RWPE2 (cell line): ENCODE data around the gene DDX42.

Experiments
- ATAC-seq: fragments of 200-7000 bp; cut with Tn5 transposase; 3 replicates; pipeline ENCODE4 v1.9.1; 2021; ENCODE audit warnings: low read depth
- DNase-seq: peaks from one replicate; pipeline ENCODE4 v3.0.0-alpha.2; 2020; ENCODE audit warnings: low spot score
- H3K27ac ChIP-seq: fragments of 450-650 bp; 2 replicates; pipeline ENCODE4 v1.5.1; 2017; ENCODE audit warnings: mild to moderate bottlenecking; ENCODE audit not compliant: poor library complexity, severe bottlenecking
- H3K27me3 ChIP-seq: fragments of 250-450 bp; sonication (Bioruptor Pico); 2 replicates; pipeline ENCODE4 v1.5.1; 2021; ENCODE audit warnings: mild to moderate bottlenecking, moderate library complexity; ENCODE audit not compliant: insufficient read depth, poor library complexity, severe bottlenecking
- H3K36me3 ChIP-seq: fragments of 250-450 bp; sonication (Bioruptor Pico); 2 replicates; pipeline ENCODE4 v1.5.1; 2020; ENCODE audit warnings: low read depth, mild to moderate bottlenecking, moderate library complexity
- H3K4me1 ChIP-seq: fragments of 250-450 bp; sonication (Bioruptor Pico); 2 replicates; pipeline ENCODE4 v1.5.1; 2021; ENCODE audit warnings: mild to moderate bottlenecking, moderate library complexity; ENCODE audit not compliant: insufficient read depth, poor library complexity, severe bottlenecking
- H3K4me3 ChIP-seq: fragments of 250-450 bp; sonication (Bioruptor Pico); 2 replicates; pipeline ENCODE4 v1.5.1; 2021; ENCODE audit warnings: mild to moderate bottlenecking, moderate library complexity; ENCODE audit not compliant: severe bottlenecking
- H3K9me3 ChIP-seq: fragments of 250-450 bp; sonication (Bioruptor Pico); 2 replicates; pipeline ENCODE4 v1.5.1; 2021; ENCODE audit warnings: mild to moderate bottlenecking, moderate library complexity; ENCODE audit not compliant: severe bottlenecking
- TF ChIP-seq, protein P1 (sequence below): fragments of 450-650 bp; IDR thresholded peaks from one replicate; pipeline ENCODE4 v1.5.1; 2017; ENCODE audit warnings: mild to moderate bottlenecking, moderate library complexity; ENCODE audit not compliant: poor library complexity, severe bottlenecking

DDX42 gene

DNA sequence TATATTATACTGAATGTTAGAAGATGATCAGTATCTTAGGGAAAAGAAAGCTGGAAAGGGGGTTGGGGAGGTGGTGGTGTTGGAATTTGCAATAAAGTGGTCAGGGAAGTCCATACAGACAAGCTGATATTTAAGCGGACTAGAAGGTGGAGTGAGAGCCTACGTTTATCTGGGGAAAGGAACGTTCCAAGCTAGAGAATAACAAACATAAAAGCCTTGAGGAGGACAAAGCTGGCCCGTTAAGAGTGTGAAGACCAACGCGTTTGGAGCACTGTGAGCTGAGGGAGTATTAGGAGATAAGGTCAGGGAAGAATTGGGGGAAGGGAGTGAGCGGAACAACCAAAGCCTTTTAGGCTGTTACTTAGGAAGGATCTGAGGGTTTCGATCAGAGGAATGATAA lies 1.4 kb downstream of the DDX42 start:
- ATAC-seq, result no peak
- H3K4me1 ChIP-seq, result peaks cover 27% of the 10 kb centered on the region
- H3K27me3 ChIP-seq, result no peaks in the 10 kb centered on the region
- DNase-seq, result no peak
- H3K9me3 ChIP-seq, result no peaks in the 10 kb centered on the region
- TF ChIP-seq, protein P1, sequence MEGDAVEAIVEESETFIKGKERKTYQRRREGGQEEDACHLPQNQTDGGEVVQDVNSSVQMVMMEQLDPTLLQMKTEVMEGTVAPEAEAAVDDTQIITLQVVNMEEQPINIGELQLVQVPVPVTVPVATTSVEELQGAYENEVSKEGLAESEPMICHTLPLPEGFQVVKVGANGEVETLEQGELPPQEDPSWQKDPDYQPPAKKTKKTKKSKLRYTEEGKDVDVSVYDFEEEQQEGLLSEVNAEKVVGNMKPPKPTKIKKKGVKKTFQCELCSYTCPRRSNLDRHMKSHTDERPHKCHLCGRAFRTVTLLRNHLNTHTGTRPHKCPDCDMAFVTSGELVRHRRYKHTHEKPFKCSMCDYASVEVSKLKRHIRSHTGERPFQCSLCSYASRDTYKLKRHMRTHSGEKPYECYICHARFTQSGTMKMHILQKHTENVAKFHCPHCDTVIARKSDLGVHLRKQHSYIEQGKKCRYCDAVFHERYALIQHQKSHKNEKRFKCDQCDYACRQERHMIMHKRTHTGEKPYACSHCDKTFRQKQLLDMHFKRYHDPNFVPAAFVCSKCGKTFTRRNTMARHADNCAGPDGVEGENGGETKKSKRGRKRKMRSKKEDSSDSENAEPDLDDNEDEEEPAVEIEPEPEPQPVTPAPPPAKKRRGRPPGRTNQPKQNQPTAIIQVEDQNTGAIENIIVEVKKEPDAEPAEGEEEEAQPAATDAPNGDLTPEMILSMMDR, result no peak
- peaks cover 53% of the 10 kb centered on the region for H3K36me3 ChIP-seq
- H3K4me3 ChIP-seq, result peak overlapping the region; percentile 83
- H3K27ac ChIP-seq, result no peak overlapping the region

DNA sequence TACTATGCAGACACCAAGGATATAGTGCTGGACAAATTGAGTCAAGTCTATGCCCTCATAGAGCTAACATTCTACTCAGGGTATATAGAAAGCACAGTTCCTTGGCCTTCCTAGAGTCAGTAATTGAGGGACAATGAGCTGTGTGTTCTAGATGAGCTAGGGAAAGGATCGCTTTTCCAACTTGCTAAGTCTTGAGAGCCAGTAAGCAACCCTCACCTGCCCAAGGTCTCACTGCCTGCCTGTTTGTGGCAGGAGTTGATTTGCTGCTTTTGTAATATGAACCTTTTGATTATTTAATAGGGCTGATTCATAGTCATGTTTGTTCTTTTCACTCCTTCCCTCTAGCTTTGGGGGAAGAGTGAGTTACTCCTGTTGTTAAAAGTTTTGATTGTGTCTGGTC lies 6.5 kb downstream of the DDX42 start:
- Histone ChIP-seq H3K27me3 (no peaks in the 10 kb centered on the region), H3K36me3 (peaks cover 83% of the 10 kb centered on the region), H3K9me3 (no peaks in the 10 kb centered on the region), H3K4me3 (no peak overlapping the region), H3K27ac (peak overlapping the region; percentile 48), H3K4me1 (peaks cover 45% of the 10 kb centered on the region)
- TF ChIP-seq, protein P1, result no peak
- ATAC-seq (peak; percentile 92), DNase-seq (no peak)

DNA sequence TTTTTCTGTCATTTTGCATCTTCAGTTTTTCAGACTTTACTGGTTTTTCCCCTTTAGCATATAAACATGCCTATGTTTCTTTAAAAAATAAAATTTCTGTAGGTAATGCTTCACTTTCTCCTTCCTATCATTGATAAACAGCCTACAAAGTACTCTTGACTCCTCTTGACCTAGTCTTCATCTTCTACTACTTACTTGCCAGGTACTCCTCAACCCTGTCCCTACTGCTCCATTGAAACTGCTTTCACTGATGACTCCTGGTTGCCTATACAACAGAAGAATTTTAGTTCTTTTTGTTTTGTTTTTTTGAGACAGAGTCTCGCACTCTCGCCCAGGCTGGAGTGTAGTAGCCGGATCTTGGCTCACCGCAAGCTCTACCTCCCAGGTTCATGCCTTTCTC lies 7.0 kb downstream of the DDX42 start:
- Histone ChIP-seq H3K9me3 (no peaks in the 10 kb centered on the region), H3K4me1 (peaks cover 47% of the 10 kb centered on the region), H3K36me3 (peaks cover 82% of the 10 kb centered on the region), H3K27me3 (no peaks in the 10 kb centered on the region), H3K4me3 (no peak overlapping the region), H3K27ac (peak overlapping the region; percentile 48)
- no peak for ATAC-seq
- DNase-seq, result no peak
- TF ChIP-seq, protein P1, result no peak

DNA sequence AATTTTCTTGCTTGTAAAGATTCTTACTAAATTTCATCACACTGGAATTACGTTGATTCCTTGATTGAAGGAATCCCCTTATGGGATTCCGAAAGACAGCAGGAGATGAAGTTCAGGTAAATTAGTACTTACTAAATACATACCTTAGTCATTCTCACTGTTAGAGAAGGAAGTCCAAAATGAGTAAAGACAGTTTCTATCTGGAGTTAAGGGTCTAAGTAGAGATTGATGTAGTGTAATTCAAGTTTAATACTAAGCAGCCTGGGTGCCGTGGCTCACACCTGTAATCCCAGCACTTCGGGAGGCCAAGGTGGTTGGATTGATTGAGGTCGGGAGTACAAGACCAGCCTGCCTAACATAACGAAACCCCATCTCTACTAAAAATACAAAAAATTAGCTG lies 9.6 kb downstream of the DDX42 start:
- H3K27me3 ChIP-seq, result no peaks in the 10 kb centered on the region
- ATAC-seq, result no peak
- H3K9me3 ChIP-seq, result no peaks in the 10 kb centered on the region
- peaks cover 87% of the 10 kb centered on the region for H3K36me3 ChIP-seq
- TF ChIP-seq, protein P1, result no peak
- H3K4me3 ChIP-seq, result no peak overlapping the region
- peak overlapping the region; percentile 81 for H3K27ac ChIP-seq
- peaks cover 59% of the 10 kb centered on the region for H3K4me1 ChIP-seq
- DNase-seq, result no peak

DNA sequence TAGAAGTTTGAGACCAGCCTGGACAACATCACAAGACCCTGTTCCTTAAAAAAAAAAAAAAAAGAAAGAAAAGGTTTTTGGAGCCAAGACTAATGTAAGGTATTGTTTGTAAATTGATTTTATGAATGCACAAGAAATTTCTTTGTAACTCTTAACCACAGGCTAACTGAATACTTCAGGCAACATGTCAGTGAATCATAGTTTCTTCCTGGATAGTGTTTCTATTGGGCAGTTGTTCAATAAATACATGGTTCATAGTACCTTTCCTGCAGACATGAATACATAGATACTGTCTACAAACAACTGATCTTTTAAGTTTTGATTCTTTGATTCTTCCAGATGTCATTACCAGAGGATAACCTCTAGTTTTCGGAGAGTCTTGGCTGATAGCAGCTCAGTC lies 11.6 kb downstream of the DDX42 start:
- Histone ChIP-seq H3K27me3 (no peaks in the 10 kb centered on the region), H3K4me1 (peaks cover 48% of the 10 kb centered on the region), H3K27ac (peak overlapping the region; percentile 81), H3K4me3 (no peak overlapping the region), H3K9me3 (no peaks in the 10 kb centered on the region), H3K36me3 (peaks cover 90% of the 10 kb centered on the region)
- no peak for DNase-seq
- peak; percentile 78 for ATAC-seq
- TF ChIP-seq, protein P1, result no peak
